ENCODE results near the gene SENP3.
"Not testable (repeated sequence)": the region's sequence is repeated elsewhere in the genome, so short reads cannot be mapped to it uniquely, and the experiment has no call there.

Gene SENP3

DNA sequence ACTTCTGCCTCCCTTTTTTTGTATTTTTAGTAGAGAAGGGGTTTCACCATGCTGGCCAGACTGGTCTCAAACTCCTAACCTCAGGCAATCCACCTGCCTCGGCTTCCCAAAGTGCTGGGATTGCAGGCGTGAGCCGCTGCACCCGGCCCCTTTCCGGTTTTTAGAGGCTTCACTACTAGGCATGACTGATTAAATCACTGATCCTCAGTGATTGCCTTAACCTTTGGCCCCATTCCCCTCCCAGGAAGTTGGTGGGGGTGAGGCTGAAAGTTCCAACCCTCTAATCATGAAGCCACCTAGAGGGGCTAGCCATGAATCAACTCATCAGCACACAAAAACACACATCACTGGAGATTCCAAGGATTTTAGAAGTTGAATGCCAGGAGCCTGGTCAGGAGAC, 35.8 kb downstream of the SENP3 start:
- not testable (repeated sequence) for DNase-seq

DNA sequence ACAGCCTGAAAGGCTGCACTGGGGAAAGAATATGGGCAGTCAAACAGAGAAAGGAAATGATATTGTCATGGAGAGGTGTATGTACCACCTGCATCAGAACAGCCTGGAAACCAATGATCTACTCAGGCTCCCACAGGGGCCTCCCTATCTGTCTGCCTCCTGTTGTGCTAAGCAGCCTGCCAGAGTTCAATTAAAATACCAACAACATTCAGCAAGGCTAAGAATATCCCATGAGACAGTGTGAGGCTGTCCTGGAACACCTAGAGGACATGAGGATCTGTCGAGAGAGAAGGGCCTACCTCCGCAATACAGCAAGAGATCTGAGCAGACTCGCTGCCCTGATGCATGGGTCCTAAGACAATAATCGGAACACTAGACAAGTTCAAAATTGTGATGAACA, 44.6 kb downstream of the SENP3 start:
- DNase-seq = no peak

DNA sequence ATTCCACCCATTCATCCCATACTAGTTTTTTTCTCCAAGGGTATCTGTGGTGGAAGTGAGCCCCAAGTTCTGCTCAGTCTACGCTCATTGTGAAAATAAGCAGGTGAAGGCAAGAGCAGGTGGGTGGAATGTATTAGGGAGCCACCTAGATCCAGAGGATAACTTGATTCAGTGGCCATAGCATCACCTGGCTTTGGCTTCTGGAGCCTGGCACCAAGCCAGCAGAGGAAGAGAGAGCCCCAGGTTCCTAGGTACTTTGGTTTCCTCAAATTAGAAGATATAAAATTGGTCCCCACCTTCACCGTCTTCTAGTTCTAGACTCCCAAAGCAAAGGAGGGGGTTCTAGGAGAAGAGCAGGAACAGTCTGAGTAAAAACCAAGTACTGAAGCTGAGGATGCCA, 48.9 kb downstream of the SENP3 start:
- DNase-seq = no peak

- no peak for DNase-seq
These were observed 50.0 kb downstream of the SENP3 start for GRCh38 chr17:7611635-7612293.

GRCh38 chr17:7612294-7612640, 50.5 kb downstream of the SENP3 start:
- no peak for DNase-seq

GRCh38 chr17:7613769-7614424, 52.2 kb downstream of the SENP3 start:
- no peak for DNase-seq

- peak; percentile 100 for DNase-seq
These were observed 52.9 kb downstream of the SENP3 start, which contains the start of gene FXR2 for GRCh38 chr17:7614425-7615264. TSS of gene FXR2 (minus strand) at chr17:7614897. CDS start at chr17:7614532, 365 bp downstream.

DNA sequence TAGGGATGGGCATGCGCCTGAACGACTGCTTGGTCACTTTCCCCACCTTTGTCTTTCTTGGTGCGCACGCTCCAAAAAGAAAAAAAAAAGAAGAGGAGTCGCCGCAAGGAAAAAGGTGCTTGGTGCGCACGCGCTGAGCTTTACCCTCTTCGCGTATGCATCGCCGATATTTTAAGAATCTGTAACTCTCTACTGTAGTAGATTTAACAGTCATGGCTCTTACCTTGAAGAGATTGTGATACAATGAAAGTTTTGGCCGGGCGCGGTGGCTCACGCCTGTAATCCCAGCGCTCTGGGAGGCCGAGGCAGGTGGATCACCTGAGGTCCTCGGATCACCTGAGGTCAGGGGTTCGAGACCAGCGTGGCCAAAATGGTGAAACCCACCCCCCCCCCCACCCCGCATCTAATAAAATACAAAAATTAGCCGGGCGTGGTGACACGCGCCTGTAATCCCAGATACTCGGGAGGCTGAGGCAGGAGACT, 53.6 kb downstream of the SENP3 start:
- DNase-seq = no peak

GRCh38 chr17:7618608-7619007, 56.9 kb downstream of the SENP3 start:
- no peak for DNase-seq

- no peak for DNase-seq
These were observed 59.1 kb downstream of the SENP3 start for GRCh38 chr17:7620835-7621234.

Measured in CD4-positive, alpha-beta T cell treated with Interleukin-17A for 1 hour (primary cell).